ENCODE data around the gene MED8. TPM values are rescaled to one million over a fixed set of nuclear protein-coding genes. Genes with fewer than 3 reads are reported as not detected.
A peak's percentile ranks its signal among the peaks of the same experiment; 100 is the strongest.

The MED8 gene
- total RNA-seq, 1 experiment from 2014 or later = 36.7 TPM

DNA sequence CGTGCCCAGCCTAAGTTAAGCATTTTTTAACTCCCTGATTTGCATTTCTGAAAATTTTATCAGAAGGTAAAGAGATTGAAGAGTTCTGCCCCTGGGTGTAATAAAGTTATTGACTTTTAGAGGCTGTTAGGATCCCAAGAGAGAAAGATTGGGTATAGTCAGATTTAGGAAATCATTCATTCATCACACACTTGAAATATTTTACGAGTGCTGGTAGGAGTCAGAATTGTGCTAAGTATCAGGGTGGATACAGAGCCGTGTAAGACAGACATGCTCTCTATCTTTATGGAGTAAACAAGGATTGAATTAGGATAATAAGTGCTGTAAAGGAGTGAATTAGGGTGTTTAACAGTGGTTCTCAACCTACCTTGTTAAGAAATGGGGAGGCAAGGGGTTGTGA is 3.1 kb upstream of the MED8 start:
- H3K4me1 ChIP-seq (ENCODE audit: insufficient read depth, low read length, poor library complexity, severe bottlenecking) = peaks cover 5% of the 10 kb centered on the region
- ChIA-PET CTCF (no interaction called here), POLR2A (ENCODE audit: low non-redundant PET) (no interaction called here)
- no peaks in the 10 kb centered on the region for H3K9me3 ChIP-seq (ENCODE audit: low read depth, low read length, poor library complexity, severe bottlenecking)
- intact Hi-C loops (cut with micrococcal nuclease; ENCODE audit: unreplicated experiment) = no loop called here
- no peak for DNase-seq (ENCODE audit: low spot score)
- no peak overlapping the region for H3K4me3 ChIP-seq (ENCODE audit: low read depth, low read length, poor library complexity, severe bottlenecking)
- no TSS peak for BruUV-seq (replicated peaks)
- no peaks in the 10 kb centered on the region for H3K27me3 ChIP-seq (replicated peaks; ENCODE audit: insufficient read depth, low read depth, low read length, poor library complexity)
- TF ChIP-seq, protein P1, sequence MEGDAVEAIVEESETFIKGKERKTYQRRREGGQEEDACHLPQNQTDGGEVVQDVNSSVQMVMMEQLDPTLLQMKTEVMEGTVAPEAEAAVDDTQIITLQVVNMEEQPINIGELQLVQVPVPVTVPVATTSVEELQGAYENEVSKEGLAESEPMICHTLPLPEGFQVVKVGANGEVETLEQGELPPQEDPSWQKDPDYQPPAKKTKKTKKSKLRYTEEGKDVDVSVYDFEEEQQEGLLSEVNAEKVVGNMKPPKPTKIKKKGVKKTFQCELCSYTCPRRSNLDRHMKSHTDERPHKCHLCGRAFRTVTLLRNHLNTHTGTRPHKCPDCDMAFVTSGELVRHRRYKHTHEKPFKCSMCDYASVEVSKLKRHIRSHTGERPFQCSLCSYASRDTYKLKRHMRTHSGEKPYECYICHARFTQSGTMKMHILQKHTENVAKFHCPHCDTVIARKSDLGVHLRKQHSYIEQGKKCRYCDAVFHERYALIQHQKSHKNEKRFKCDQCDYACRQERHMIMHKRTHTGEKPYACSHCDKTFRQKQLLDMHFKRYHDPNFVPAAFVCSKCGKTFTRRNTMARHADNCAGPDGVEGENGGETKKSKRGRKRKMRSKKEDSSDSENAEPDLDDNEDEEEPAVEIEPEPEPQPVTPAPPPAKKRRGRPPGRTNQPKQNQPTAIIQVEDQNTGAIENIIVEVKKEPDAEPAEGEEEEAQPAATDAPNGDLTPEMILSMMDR (conservative IDR thresholded peaks at IDR 0.05; ENCODE audit: low read depth, low read length) = no peak
- TF ChIP-seq EZH2 (IDR thresholded peaks at IDR 0.05; ENCODE audit: borderline replicate concordance, low read depth, low read length, poor library complexity, severe bottlenecking) = no peak
- H3K36me3 ChIP-seq (ENCODE audit: insufficient read depth, low read length, poor library complexity, severe bottlenecking) = peaks cover 1% of the 10 kb centered on the region
- no peak overlapping the region for H3K27ac ChIP-seq (ENCODE audit: low read depth, low read length, poor library complexity, severe bottlenecking)

DNA sequence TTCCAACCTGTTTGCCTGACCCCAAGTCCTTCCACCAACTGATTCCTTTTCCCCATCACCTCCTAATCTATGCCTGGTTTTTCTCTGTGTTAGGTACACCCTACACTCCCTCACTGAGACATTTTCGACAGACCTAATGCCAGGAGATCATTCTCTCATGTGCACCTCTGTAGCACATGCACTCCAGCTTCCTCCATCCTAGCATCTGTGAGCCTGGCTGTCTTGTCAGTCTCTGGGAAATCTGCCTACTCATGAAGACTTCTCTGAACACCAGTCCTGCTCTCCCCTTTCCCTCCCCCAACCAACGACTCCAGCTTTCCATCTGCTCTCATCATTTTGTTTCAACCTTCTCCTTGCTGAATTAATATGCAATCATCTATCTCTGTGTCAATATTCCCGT is 987 bp downstream of the MED8 start:
- Histone ChIP-seq H3K36me3 (ENCODE audit: insufficient read depth, low read length, poor library complexity, severe bottlenecking) (peaks cover 41% of the 10 kb centered on the region), H3K27me3 (replicated peaks; ENCODE audit: insufficient read depth, low read depth, low read length, poor library complexity) (no peaks in the 10 kb centered on the region), H3K4me1 (ENCODE audit: insufficient read depth, low read length, poor library complexity, severe bottlenecking) (peaks cover 5% of the 10 kb centered on the region), H3K9me3 (ENCODE audit: low read depth, low read length, poor library complexity, severe bottlenecking) (no peaks in the 10 kb centered on the region), H3K4me3 (ENCODE audit: low read depth, low read length, poor library complexity, severe bottlenecking) (peak overlapping the region; percentile 80), H3K27ac (ENCODE audit: low read depth, low read length, poor library complexity, severe bottlenecking) (peak overlapping the region; percentile 83)
- TF ChIP-seq, protein P1 (conservative IDR thresholded peaks at IDR 0.05; ENCODE audit: low read depth, low read length) = no peak
- TF ChIP-seq EZH2 (IDR thresholded peaks at IDR 0.05; ENCODE audit: borderline replicate concordance, low read depth, low read length, poor library complexity, severe bottlenecking) = no peak
- intact Hi-C loops (cut with micrococcal nuclease; ENCODE audit: unreplicated experiment) = no loop called here
- DNase-seq (ENCODE audit: low spot score) = no peak
- ChIA-PET CTCF (no interaction called here), POLR2A (ENCODE audit: low non-redundant PET) (no interaction called here)
- no TSS peak for BruUV-seq (replicated peaks)

DNA sequence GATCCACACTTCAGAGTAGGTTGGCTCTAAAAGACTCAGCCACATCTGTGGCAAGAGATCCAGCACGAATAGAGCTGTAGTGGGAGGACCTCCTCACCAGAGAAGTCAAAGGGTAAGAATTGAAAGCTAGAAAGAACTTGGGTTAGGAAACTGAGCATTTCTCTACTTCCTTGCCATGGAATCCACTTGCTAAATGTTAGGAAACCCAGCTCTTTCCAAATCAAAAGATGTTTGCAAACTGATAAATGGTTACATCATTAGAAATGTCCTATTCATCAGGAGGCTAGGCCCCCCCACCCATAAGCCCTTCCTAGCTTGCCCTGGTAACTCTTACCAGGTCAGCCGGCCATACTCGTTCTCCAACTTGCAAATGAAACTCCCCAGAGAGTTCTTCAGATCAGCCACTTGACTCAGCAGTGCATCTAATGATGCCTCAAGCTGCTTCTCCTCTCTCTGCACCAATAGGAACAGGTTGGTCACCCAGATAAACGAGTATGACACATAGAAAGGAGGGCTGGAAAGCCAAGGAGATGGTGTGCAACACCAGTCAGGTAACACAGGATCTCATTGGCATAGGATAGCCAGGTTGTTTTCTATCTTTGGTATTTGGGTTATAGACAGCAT is 1.5 kb downstream of the MED8 start:
- Histone ChIP-seq H3K9me3 (ENCODE audit: low read depth, low read length, poor library complexity, severe bottlenecking) (no peaks in the 10 kb centered on the region), H3K4me1 (ENCODE audit: insufficient read depth, low read length, poor library complexity, severe bottlenecking) (peaks cover 5% of the 10 kb centered on the region), H3K27ac (ENCODE audit: low read depth, low read length, poor library complexity, severe bottlenecking) (no peak overlapping the region), H3K27me3 (replicated peaks; ENCODE audit: insufficient read depth, low read depth, low read length, poor library complexity) (no peaks in the 10 kb centered on the region), H3K36me3 (ENCODE audit: insufficient read depth, low read length, poor library complexity, severe bottlenecking) (peaks cover 46% of the 10 kb centered on the region), H3K4me3 (ENCODE audit: low read depth, low read length, poor library complexity, severe bottlenecking) (no peak overlapping the region)
- TF ChIP-seq, protein P1 (conservative IDR thresholded peaks at IDR 0.05; ENCODE audit: low read depth, low read length) = no peak
- TF ChIP-seq EZH2 (IDR thresholded peaks at IDR 0.05; ENCODE audit: borderline replicate concordance, low read depth, low read length, poor library complexity, severe bottlenecking) = no peak
- BruUV-seq (replicated peaks) = no TSS peak
- ChIA-PET POLR2A (ENCODE audit: low non-redundant PET) (no interaction called here), CTCF (no interaction called here)
- intact Hi-C loops (cut with micrococcal nuclease; ENCODE audit: unreplicated experiment) = no loop called here
- DNase-seq (ENCODE audit: low spot score) = no peak

Measured in A673 (cell line).